Nephron progenitor cell (in vitro differentiated cells): Measurements from ENCODE around the gene OR2AT4.
"Not testable (repeated sequence)": the region's sequence is repeated elsewhere in the genome, so short reads cannot be mapped to it uniquely, and the experiment has no call there.

Experiments used
- DNase-seq: peaks from one replicate; pipeline ENCODE4 v3.0.0; 2021
- H3K27ac Mint-ChIP-seq: 2 replicates; pipeline ENCODE4 v1.8.0; 2021; ENCODE audit warnings: mild to moderate bottlenecking, moderate library complexity, mixed read lengths
- H3K27me3 Mint-ChIP-seq: 2 replicates; pipeline ENCODE4 v1.8.0; 2021; ENCODE audit warnings: mild to moderate bottlenecking, low read depth, mixed read lengths; ENCODE audit not compliant: poor library complexity
- H3K36me3 Mint-ChIP-seq: 2 replicates; pipeline ENCODE4 v1.8.0; 2021; ENCODE audit warnings: low read depth, mixed read lengths
- H3K4me1 Mint-ChIP-seq: 2 replicates; pipeline ENCODE4 v1.8.0; 2021; ENCODE audit warnings: mixed read lengths
- H3K4me3 Mint-ChIP-seq: 2 replicates; pipeline ENCODE4 v1.8.0; 2021; ENCODE audit warnings: mild to moderate bottlenecking, moderate library complexity, mixed read lengths
- H3K9me3 Mint-ChIP-seq: 2 replicates; pipeline ENCODE4 v1.8.0; 2021; ENCODE audit warnings: mild to moderate bottlenecking, moderate library complexity, mixed read lengths
- CTCF ChIP-seq: fragments of 200-600 bp; sonication (generic); IDR thresholded peaks from 2 replicates; pipeline ENCODE4 v1.5.0; 2021; ENCODE audit warnings: antibody characterized with exemption

OR2AT4 gene

DNA sequence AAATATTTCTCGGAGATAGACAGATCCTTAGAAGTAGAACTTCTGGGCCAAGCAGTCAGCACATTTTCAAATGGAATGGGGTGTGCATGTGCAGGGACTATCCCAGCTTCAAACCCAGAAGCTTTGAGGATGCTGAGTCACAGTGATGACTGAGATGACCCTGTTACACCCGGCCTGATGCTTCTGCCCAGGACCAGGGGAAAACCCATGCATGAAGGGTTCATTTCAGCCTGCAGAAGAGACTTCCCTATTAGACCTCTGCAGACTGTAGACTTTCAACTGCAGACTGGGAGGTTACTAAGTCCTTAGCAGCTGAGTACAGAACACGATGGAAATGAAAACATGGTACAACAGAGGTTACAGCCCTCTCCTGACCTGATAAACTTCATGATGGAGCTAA is 3.6 kb upstream of the OR2AT4 start:
- no peak for DNase-seq
- Mint-ChIP-seq H3K27ac (no peak overlapping the region), H3K27me3 (no peaks in the 10 kb centered on the region), H3K4me3 (no peak overlapping the region), H3K9me3 (peaks cover 12% of the 10 kb centered on the region), H3K36me3 (no peaks in the 10 kb centered on the region), H3K4me1 (no peaks in the 10 kb centered on the region)
- TF ChIP-seq CTCF, result no peak

DNA sequence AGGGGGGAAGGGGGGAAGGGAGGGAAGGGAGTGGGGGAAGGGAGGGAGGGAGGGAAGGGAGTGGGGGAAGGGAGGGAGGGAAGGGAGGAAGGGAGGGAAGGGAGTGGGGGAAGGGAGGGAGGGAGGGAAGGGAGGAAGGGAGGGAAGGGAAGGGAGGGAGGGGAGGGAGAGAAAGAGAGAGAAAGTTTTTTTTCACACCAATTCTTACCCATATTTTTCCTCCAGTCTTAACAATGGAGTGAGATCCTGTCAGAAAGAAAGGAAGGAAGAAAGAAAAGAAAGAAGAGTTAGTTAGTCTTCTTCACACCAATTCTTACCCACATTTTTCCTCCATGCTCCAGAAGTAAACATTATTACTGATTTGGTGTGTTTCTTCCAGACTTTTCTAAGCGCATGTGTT is 3.0 kb upstream of the OR2AT4 start:
- no peak overlapping the region for H3K4me3 Mint-ChIP-seq
- H3K4me1 Mint-ChIP-seq, result no peaks in the 10 kb centered on the region
- H3K9me3 Mint-ChIP-seq, result peaks cover 12% of the 10 kb centered on the region
- H3K27me3 Mint-ChIP-seq, result peaks cover 4% of the 10 kb centered on the region
- H3K27ac Mint-ChIP-seq, result no peak overlapping the region
- no peak for DNase-seq
- H3K36me3 Mint-ChIP-seq, result no peaks in the 10 kb centered on the region
- TF ChIP-seq CTCF, result no peak

- not testable (repeated sequence) for H3K4me3 Mint-ChIP-seq, DNase-seq, H3K27me3 Mint-ChIP-seq, H3K36me3 Mint-ChIP-seq, H3K4me1 Mint-ChIP-seq
- Mint-ChIP-seq H3K9me3 (peaks cover 12% of the 10 kb centered on the region), H3K27ac (peak overlapping the region; percentile 74)
These were observed 2.3 kb upstream of the OR2AT4 start for GRCh38 chr11:75098835-75099439.

DNA sequence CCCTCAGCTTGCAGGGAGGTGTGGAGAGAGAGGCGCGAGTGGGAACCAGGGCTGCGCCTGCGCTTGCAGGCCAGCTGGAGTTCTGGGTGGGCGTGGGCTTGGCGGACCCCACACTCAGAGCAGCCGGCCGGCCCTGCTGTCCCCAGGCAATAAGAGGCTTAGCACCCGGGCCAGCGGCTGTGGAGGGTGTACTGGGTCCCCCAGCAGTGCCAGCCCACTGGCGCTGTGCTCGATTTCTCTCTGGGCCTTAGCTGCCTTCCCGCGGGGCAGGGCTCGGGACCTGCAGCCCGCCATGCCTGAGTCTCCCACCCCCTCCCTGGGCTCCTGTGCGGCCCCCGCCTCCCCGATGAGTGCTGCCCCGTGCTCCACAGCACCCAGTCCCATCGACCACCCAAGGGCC is 1.5 kb upstream of the OR2AT4 start:
- not testable (repeated sequence) for H3K9me3 Mint-ChIP-seq, H3K27ac Mint-ChIP-seq, H3K27me3 Mint-ChIP-seq, DNase-seq, H3K4me1 Mint-ChIP-seq, H3K4me3 Mint-ChIP-seq, H3K36me3 Mint-ChIP-seq

GRCh38 chr11:75097173-75097557 is 489 bp upstream of the OR2AT4 start:
- Mint-ChIP-seq H3K4me3 (no peak overlapping the region), H3K4me1 (no peaks in the 10 kb centered on the region), H3K36me3 (no peaks in the 10 kb centered on the region), H3K27ac (no peak overlapping the region), H3K27me3 (peaks cover 8% of the 10 kb centered on the region), H3K9me3 (peaks cover 5% of the 10 kb centered on the region)
- no peak for TF ChIP-seq CTCF
- no peak for DNase-seq

DNA sequence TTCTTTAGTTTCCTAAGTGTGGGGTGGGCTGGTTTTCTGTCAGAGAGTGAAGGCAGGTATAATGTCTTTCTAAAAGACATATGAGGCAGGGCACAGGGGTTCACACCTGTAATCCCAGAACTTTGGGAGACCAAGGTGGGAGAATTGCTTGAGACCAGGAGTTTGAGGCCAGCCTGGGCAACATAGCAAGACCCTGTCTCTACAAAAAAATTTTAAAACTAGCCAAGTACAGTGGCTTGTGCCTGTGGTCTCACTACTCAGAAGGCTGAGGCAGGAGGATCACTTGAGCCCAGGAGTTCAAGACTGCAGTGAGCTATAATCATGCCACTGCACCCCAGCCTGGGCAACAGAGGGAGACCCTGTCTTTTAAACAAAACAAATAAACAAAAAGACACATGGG is 2.3 kb downstream of the OR2AT4 start:
- DNase-seq, H3K27ac Mint-ChIP-seq, H3K4me3 Mint-ChIP-seq, H3K36me3 Mint-ChIP-seq, H3K4me1 Mint-ChIP-seq: not testable (repeated sequence)
- Mint-ChIP-seq H3K27me3 (peaks cover 14% of the 10 kb centered on the region), H3K9me3 (peaks cover 28% of the 10 kb centered on the region)

DNA sequence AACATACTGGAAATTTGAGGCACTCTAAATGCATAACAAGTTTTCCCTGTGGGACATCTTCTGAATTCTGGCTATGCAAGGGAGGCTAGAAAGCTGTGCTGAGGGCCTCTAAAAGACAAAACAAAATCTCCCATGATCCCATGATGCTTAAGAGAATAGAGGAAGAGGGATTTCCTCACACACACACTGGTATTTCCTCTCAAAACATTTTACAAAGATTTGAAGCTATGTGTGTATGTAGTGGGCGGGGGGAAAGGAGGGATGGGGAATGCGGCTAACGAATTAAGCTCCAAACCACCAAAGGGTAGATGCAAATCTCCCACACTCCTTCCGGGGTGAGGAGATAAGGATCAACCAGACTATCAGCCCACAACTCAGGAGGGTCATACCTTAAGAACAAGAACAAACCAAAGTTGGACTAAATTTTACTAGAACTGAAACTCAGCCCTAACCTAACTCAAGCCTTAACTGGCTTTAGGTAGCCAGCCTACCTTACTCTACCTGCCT is 6.0 kb downstream of the OR2AT4 start:
- no peak for DNase-seq
- Mint-ChIP-seq H3K36me3 (no peaks in the 10 kb centered on the region), H3K27ac (no peak overlapping the region), H3K4me1 (no peaks in the 10 kb centered on the region), H3K9me3 (peaks cover 31% of the 10 kb centered on the region), H3K4me3 (no peak overlapping the region), H3K27me3 (peaks cover 24% of the 10 kb centered on the region)
- TF ChIP-seq CTCF, result no peak
